Ovary (tissue), 9 donors: Measurements from ENCODE around the gene SUMO4. TPM values are rescaled to one million over a fixed set of nuclear protein-coding genes. Genes with fewer than 3 reads are reported as not detected.

Experiments used
- DNase-seq, 5 donors: peaks; one replicate each; pipeline ENCODE4 v3.0.0-alpha.2; 2019 to 2020
- H3K27ac ChIP-seq, 2 donors: fragments of 200-600 bp; one replicate each; pipeline versions ENCODE4 v1.5.1 to v1.8.0; 2019 to 2022
- H3K27me3 ChIP-seq: fragments of 200-600 bp; one replicate; pipeline ENCODE4 v1.8.0; 2022
- H3K36me3 ChIP-seq: fragments of 200-600 bp; sonication (generic); one replicate; pipeline ENCODE4 v1.5.1; 2019
- H3K4me1 ChIP-seq: one replicate; pipeline ENCODE4 v1.8.1; 2013; ENCODE audit warnings: mild to moderate bottlenecking, moderate library complexity; ENCODE audit not compliant: insufficient read depth
- H3K4me3 ChIP-seq: fragments of 200-600 bp; sonication (generic); one replicate; pipeline ENCODE4 v1.5.1; 2017
- H3K9me3 ChIP-seq, 2 donors: fragments of 200-600 bp in 1 of 2; sonication (generic) in 1 of 2; one replicate each; pipeline versions ENCODE4 v1.5.1 to v1.8.1; 2013 to 2019; ENCODE audit warnings: mild to moderate bottlenecking in 1 of 2, moderate library complexity in 1 of 2
- EP300 ChIP-seq: sonication (generic); formaldehyde crosslinking; IDR thresholded peaks from one replicate; pipeline ENCODE4 v1.6.1; 2017; ENCODE audit warnings: antibody characterized with exemption
- POLR2A ChIP-seq: fragments of 450-650 bp; IDR thresholded peaks from one replicate; pipeline ENCODE4 v1.6.1; 2017; ENCODE audit warnings: antibody characterized with exemption, mild to moderate bottlenecking, moderate library complexity
- WGBS, 3 donors: extraction: QIAGEN DNeasy Blood & Tissue Kit in 1 of 3; methylation state at CpG; one replicate each; pipeline versions ENCODE4 v1.1.5 to v1.1.7; 2013 to 2017; 5-methylcytosine and 5-hydroxymethylcytosine counted together
- intact Hi-C, 4 donors: fragments of 100-400 bp; cut with DNase I; formaldehyde crosslinking; loops; one replicate each; pipeline versions ENCODE4 v1.11.0 to v1.15.1; 2022 to 2023
- polyA plus RNA-seq, 2 donors: library from polyadenylated mRNA; stranded (reverse); fragments of 200-250 nt in 1 of 2; fragments of 350-450 nt in 1 of 2; fragmentation: Illumina TruSeq in 1 of 2; extraction: RNeasy Lipid Tissue Mini Kit (QIAGEN cat#74804) in 1 of 2; gene quantifications; one replicate each; pipeline ENCODE4 v1.2.3, GENCODE V29; 2013 to 2014
- total RNA-seq, 7 donors: library from RNA; depleted of rRNA in 2 of 7; stranded (reverse); fragments of >200 nt in 2 of 7; fragmentation: NEBNext Ultra II Directional in 3 of 7; extraction: Animal tissue kit (Norgen Biotek cat#: 25700) in 3 of 7; gene quantifications; one replicate each; pipeline versions ENCODE4 v1.1.0 to v1.2.4, GENCODE V29; 2016 to 2023
- TF ChIP-seq, protein P1 (sequence below), 3 donors: fragments of 450-650 bp in 2 of 3; fragments of 200-600 bp in 1 of 3; IDR thresholded peaks; one replicate each; pipeline versions ENCODE4 v1.5.1 to v1.8.0; 2016 to 2022; ENCODE audit warnings: antibody characterized with exemption in 3 of 3, mild to moderate bottlenecking in 1 of 3
- donor health status: DM: no; HTN: no; CAD: no; lungs with moderate emphysema.
- donor health status: DM: no; HTN: no; CAD: no.
- donor health status: Bipolar disorder and iron deficiency.
- donor health status: DM: yes; HTN: yes; CAD: no.
- donor health status: DM: no; HTN: no; CAD: no.
- donor health status: DM: yes; HTN: yes; CAD: no.

Gene SUMO4
- total and polyA plus RNA-seq, 9 donors = 0.11 to 5.0 (median 2.7) TPM

DNA sequence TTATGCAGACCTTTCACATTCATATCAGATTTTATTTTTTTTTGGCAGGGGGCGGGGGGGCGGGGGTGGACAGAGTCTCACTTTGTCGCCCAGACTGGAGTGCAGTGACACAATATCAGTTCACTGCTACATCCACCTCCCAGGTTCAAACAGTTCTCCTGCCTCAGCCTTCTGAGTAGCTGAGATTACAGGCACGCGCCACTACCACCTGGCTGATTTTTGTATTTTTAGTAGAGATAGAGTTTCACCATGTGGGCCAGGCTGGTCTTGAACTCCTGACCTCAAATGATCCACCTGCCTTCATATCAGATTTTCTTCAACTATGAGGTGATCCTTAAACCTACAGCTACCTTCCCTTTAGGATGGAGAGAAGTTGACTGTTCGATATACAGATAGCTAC lies 8.0 kb upstream of the SUMO4 start:
- DNase-seq = no peak
- Histone ChIP-seq H3K4me3 (no peak overlapping the region), H3K36me3 (no peaks in the 10 kb centered on the region), H3K9me3 (no peaks in the 10 kb centered on the region), H3K27ac (no peak overlapping the region), H3K27me3 (no peaks in the 10 kb centered on the region), H3K4me1 (no peaks in the 10 kb centered on the region)
- WGBS, 3 donors = 97 to 98% (median 98%) methylated on average over 6 of the region's 6 CpGs
- intact Hi-C loops = no loop called here
- TF ChIP-seq EP300 (no peak), POLR2A (no peak)
- TF ChIP-seq, protein P1, sequence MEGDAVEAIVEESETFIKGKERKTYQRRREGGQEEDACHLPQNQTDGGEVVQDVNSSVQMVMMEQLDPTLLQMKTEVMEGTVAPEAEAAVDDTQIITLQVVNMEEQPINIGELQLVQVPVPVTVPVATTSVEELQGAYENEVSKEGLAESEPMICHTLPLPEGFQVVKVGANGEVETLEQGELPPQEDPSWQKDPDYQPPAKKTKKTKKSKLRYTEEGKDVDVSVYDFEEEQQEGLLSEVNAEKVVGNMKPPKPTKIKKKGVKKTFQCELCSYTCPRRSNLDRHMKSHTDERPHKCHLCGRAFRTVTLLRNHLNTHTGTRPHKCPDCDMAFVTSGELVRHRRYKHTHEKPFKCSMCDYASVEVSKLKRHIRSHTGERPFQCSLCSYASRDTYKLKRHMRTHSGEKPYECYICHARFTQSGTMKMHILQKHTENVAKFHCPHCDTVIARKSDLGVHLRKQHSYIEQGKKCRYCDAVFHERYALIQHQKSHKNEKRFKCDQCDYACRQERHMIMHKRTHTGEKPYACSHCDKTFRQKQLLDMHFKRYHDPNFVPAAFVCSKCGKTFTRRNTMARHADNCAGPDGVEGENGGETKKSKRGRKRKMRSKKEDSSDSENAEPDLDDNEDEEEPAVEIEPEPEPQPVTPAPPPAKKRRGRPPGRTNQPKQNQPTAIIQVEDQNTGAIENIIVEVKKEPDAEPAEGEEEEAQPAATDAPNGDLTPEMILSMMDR (IDR thresholded peaks at IDR 0.05) = no peak

DNA sequence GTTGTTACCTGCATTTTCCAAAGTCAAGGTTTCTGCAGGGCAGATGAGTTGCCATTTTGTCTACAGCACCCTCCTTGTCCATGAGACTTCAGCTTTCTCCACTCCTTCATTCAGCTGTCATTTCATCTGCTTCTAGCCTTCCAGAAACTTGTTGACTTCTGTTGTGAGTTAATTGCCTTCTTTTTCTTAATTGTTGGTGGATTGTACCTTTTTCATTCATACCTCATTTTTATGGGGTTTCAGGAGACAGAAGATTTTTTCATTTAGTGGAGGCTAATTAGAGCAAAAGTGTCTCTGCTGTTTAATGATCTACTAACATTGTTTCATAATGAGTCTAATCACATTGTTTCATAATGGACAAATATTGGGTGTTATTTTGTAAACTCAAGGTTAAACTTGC lies 7.5 kb upstream of the SUMO4 start:
- no peaks in the 10 kb centered on the region for H3K9me3 ChIP-seq
- H3K4me3 ChIP-seq = no peak overlapping the region
- no peak for TF ChIP-seq EP300
- TF ChIP-seq POLR2A = no peak
- TF ChIP-seq, protein P1 (IDR thresholded peaks at IDR 0.05) = no peak
- no peaks in the 10 kb centered on the region for H3K36me3 ChIP-seq
- H3K27ac ChIP-seq = no peak overlapping the region
- H3K4me1 ChIP-seq = no peaks in the 10 kb centered on the region
- H3K27me3 ChIP-seq = no peaks in the 10 kb centered on the region
- intact Hi-C loops = no loop called here
- DNase-seq = no peak

- H3K4me1 ChIP-seq = no peaks in the 10 kb centered on the region
- H3K27ac ChIP-seq = no peak overlapping the region
- H3K4me3 ChIP-seq = no peak overlapping the region
- no peak for DNase-seq
- intact Hi-C loops = no loop called here
- H3K36me3 ChIP-seq = no peaks in the 10 kb centered on the region
- H3K9me3 ChIP-seq = no peaks in the 10 kb centered on the region
- no peak for TF ChIP-seq POLR2A
- TF ChIP-seq, protein P1 (IDR thresholded peaks at IDR 0.05) = no peak
- no peak for TF ChIP-seq EP300
- H3K27me3 ChIP-seq = no peaks in the 10 kb centered on the region
Observed at GRCh38 chr6:149393002-149393679, 6.9 kb upstream of the SUMO4 start.

GRCh38 chr6:149395185-149395584 lies 4.9 kb upstream of the SUMO4 start:
- Histone ChIP-seq H3K36me3 (no peaks in the 10 kb centered on the region), H3K9me3 (no peaks in the 10 kb centered on the region), H3K4me3 (no peak overlapping the region), H3K27me3 (no peaks in the 10 kb centered on the region), H3K27ac (no peak overlapping the region), H3K4me1 (no peaks in the 10 kb centered on the region)
- DNase-seq = no peak
- TF ChIP-seq EP300 (no peak), POLR2A (no peak)
- TF ChIP-seq, protein P1 (IDR thresholded peaks at IDR 0.05) = no peak
- intact Hi-C loops = no loop called here
